ENCODE measurements around the gene LITAF.
"Not testable (repeated sequence)": the region's sequence is repeated elsewhere in the genome, so short reads cannot be mapped to it uniquely, and the experiment has no call there.

The LITAF gene

GRCh38 chr16:11605891-11606290, 19.2 kb upstream of the LITAF start:
- H3K4me3 ChIP-seq (ENCODE audit: low read length), result no peak overlapping the region
- no peak for TF ChIP-seq CTCF (conservative IDR thresholded peaks at IDR 0.05; ENCODE audit: low read depth, low read length)
- DNase-seq (ENCODE audit: low read depth), result no peak

DNA sequence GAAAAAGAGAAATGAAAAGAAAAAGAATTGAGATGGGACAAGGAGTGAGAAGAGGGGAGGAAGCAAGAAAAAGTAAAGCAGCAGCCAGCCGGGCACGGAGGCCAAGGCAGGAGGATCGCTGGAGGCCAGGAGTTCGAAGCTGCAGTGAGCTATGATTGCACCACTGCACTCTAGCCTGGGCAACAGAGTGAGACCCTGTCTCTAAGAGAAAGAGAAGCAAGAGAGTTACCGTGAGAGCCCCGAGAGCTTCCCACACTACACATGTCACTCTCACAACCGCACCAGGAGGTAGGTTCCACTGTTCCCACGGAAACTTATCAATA, 18.8 kb upstream of the LITAF start:
- no peak for DNase-seq (ENCODE audit: low read depth)
- no peak for TF ChIP-seq CTCF (conservative IDR thresholded peaks at IDR 0.05; ENCODE audit: low read depth, low read length)
- no peak overlapping the region for H3K4me3 ChIP-seq (ENCODE audit: low read length)

DNA sequence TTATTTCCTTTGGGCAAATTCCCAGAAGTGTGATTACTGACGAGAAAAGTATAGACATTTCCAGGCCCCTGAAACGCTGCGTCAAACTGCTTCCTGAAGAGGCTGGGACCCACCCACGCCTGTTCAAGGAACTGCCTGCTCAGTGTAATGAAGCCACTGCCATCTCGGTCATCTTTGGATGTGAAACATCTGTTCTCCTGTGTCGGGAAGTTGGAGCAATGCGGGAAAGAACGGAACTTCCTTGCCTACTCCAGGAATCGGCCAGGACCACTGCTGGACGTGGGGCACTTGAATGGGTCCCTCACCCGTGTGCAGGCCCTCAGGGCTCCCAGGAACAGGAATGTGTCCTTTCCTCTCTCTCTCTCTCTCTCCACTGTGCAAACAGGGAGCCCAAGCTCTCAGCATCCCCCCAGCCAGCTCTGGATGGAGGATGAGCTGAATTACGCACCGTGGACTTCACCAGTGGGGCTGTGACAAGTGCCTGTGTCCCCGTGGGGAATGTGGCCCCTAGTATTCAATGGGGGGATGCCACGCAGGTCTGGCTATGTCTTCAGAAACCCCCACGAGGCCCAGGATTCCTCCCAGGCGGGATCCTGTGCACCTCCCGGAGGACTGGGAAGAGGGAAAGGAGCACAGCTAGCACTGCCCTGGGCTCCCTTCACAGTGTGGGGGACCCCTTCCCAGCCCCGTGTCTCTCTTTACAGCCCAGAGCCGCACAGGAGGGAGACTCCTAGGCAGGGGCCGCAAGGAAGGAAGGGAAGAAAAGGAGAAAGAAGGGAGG, 18.3 kb upstream of the LITAF start:
- no peak for DNase-seq (ENCODE audit: low read depth)
- H3K4me3 ChIP-seq (ENCODE audit: low read length), result no peak overlapping the region
- TF ChIP-seq CTCF (conservative IDR thresholded peaks at IDR 0.05; ENCODE audit: low read depth, low read length), result no peak

DNA sequence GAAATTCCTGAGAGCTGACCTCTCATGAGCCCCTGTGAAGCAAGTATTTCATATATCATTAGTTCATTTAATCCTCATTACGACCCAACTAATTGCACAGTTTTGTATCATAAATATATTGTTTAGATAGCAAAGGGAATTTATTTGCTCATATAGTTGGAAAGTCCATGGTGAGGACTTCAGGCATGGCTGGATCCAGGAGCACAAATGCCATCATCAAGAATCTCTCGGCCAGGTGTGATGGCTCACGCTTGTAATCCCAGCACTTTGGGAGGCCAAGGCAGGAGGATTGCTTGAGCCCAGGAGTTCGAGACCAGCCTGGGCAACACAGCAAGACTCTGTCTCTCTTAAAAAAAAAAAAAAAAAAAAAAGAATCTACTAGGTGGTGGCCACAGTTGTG, 17.6 kb upstream of the LITAF start:
- not testable (repeated sequence) for DNase-seq (ENCODE audit: low read depth); H3K4me3 ChIP-seq (ENCODE audit: low read length)

- DNase-seq (ENCODE audit: low read depth), result no peak
- H3K4me3 ChIP-seq (ENCODE audit: low read length), result no peak overlapping the region
- no peak for TF ChIP-seq CTCF (conservative IDR thresholded peaks at IDR 0.05; ENCODE audit: low read depth, low read length)
Observed at GRCh38 chr16:11603331-11603750, 16.6 kb upstream of the LITAF start.

GRCh38 chr16:11602321-11602720, 15.6 kb upstream of the LITAF start:
- no peak for DNase-seq (ENCODE audit: low read depth)
- no peak overlapping the region for H3K4me3 ChIP-seq (ENCODE audit: low read length)
- TF ChIP-seq CTCF (conservative IDR thresholded peaks at IDR 0.05; ENCODE audit: low read depth, low read length), result no peak

- DNase-seq (ENCODE audit: low read depth), result no peak
- no peak overlapping the region for H3K4me3 ChIP-seq (ENCODE audit: low read length)
- no peak for TF ChIP-seq CTCF (conservative IDR thresholded peaks at IDR 0.05; ENCODE audit: low read depth, low read length)
Observed at GRCh38 chr16:11601911-11602310, 15.2 kb upstream of the LITAF start.

Measured in retinal pigment epithelial cell (primary cell).